ENCODE measurements around the gene ITPRIPL2.

ITPRIPL2 gene

DNA sequence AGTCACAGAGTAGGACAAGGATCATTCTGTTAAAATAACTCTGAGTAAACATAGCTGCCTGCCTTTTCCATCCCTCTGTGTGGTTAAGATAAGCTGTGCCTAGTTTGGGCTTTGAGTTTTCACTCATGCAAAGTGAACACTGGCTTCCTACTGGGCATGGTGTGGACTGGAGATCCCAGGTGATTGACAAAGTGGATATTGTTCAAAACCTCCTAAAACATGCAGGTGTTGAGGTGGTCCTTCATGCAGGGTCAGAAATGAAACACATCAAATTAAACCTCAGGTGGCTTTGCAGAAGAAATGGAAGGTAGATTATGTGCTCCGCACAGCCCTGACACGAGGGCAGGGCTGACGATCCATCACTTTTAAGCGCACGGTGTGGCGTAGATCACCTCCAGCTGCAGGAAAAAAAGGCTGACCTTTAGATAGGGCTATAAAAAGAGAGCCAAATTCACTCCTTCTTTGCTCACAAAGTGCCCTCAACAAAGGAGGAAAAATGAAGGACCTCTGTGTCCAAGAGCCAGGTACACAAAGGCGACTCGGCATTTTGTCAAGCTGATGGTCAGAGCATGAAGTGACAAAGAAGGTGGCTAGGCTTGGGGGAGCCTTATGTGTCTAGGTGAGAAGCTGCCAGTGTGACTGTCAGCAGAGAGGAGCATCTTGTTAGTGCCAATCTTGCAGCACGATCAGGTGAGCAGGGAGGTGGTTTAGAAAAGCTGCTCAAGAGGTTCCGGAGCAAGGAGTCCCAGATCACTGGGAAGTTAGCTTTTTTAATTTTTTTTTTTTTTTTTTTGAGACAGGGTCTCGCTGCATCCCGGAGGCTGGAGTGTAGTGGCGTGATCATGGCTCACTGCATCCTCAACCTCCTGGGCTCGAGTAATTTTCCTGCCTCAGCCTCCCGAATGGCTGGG is 19.9 kb upstream of the ITPRIPL2 start:
- no peak for DNase-seq (ENCODE audit: low spot score)

DNA sequence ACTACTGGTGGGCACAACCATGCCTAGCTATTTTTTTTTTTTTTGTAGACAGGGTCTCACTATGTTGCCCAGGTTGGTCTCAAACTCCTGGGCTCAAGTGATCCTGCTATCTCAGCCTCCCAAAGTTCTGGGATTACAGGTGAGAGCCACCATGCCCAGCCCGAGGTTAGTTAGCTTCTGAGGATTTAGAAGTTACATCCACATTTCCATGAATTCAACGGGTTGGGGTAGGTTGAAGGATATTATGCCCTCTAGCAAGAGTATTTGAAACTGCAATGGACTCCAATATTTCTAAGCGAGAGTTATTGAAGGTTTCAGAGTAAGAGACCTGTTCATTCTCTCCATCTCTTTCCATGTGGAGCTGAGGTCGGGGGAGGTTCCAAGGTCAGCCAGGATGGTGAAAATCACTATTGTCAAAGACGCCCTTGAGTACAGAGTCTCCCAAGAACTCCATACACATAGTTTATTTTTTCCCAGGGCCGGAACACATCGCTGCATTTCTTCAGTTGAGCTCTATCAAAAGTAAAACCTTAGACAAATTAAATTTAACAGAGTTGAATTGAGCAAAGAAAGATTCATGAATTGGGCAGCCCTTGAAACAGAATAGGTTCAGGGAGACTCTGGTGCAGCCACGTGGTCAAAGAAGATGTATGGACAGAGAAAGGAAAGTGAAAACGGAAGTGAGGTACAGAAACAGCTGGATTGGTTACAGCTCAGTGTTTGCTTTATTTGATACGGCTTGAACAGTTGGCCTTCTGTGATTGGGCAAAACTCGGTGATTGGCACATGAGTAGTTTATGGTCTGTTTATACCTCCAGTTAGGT is 19.0 kb upstream of the ITPRIPL2 start:
- DNase-seq (ENCODE audit: low spot score): no peak

GRCh38 chr16:19095654-19096053 is 18.1 kb upstream of the ITPRIPL2 start:
- DNase-seq (ENCODE audit: low spot score): no peak

DNA sequence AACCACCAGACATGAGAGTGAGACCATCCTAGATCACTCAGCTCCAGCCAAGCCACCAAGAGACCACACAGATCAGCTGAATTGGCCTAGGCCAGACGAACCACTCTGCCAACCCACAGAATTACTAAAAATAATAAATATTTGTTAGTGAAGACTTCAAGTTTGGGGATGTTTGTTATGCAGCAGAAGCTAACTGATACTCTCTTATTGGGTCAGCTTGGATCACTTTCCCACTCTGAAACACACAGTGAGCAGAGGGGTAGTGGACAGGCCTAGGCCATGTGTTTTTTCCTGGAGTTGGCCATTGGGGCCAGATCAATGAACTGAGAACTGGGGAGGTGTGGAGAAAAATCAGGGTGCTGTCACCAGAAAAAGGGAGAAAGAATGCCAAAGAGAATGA is 15.6 kb upstream of the ITPRIPL2 start:
- no peak for DNase-seq (ENCODE audit: low spot score)

GRCh38 chr16:19102187-19102872 is 11.4 kb upstream of the ITPRIPL2 start:
- DNase-seq (ENCODE audit: low spot score): no peak

GRCh38 chr16:19104607-19105006 is 9.2 kb upstream of the ITPRIPL2 start:
- DNase-seq (ENCODE audit: low spot score): no peak

DNA sequence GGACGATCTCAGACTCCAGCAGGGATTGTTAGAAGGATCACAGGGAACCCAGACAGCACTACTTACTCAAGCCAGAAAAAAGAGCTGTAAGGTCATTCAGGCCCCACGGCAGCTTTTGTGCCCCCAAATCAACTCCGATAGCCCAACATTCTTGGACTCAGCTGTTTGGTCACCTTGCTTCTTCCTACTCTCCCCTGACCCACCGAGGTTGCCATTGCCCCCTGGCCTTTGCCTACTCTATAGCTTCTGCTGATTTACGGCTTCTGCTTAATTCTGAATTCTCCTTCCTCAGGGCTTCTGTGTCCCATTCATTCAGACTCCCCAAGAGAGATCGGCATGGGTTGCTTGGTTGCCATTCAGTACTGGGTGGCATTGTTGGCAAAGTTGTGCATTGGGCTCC is 8.6 kb upstream of the ITPRIPL2 start:
- DNase-seq (ENCODE audit: low spot score): no peak

DNA sequence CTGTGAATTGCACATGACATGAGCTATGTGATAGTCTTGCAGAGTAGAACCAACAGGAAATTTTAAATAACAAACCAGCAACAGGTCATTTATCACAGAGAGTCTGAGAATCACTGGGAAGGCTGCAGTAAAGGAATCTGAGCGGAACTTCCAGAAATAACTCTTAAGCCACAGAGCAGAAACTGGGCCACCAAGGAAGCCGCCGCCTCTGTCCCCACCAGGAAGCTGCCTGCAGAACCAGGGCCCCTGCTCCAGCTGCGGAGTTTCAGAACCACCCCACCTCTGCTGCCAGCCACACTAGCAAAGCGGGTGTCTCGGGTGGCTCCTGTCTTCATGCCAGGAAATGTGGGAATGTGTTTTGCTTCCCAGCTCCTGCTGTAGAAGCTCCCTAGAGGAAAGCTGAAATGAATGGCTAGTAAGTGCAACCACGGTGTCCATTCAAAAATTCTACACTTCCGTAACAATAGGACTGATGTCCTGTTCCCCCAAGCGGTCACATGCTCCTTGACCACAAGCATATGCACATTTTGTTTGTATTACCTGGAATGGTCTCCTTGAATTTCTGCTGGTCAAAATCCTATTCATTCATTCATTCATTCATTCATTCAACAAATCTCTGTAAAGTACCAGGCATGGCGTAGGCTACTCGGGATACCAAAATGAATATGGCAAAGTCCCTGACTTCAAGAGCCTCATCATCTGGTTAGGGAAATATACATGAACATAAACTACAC is 7.7 kb upstream of the ITPRIPL2 start:
- no peak for DNase-seq (ENCODE audit: low spot score)

GRCh38 chr16:19106625-19107020 is 7.1 kb upstream of the ITPRIPL2 start:
- DNase-seq (ENCODE audit: low spot score): no peak

GRCh38 chr16:19108409-19109287 is 5.1 kb upstream of the ITPRIPL2 start:
- DNase-seq (ENCODE audit: low spot score): no peak

- DNase-seq (ENCODE audit: low spot score): no peak
Measured at GRCh38 chr16:19109288-19109664, 4.5 kb upstream of the ITPRIPL2 start.

- DNase-seq (ENCODE audit: low spot score): no peak
Measured at GRCh38 chr16:19110537-19111360, 3.0 kb upstream of the ITPRIPL2 start.

- DNase-seq (ENCODE audit: low spot score): no peak
Measured at GRCh38 chr16:19112099-19112407, 1.7 kb upstream of the ITPRIPL2 start.

GRCh38 chr16:19114359-19115147 is 789 bp downstream of the ITPRIPL2 start:
- DNase-seq (ENCODE audit: low spot score): peak; percentile 61

DNA sequence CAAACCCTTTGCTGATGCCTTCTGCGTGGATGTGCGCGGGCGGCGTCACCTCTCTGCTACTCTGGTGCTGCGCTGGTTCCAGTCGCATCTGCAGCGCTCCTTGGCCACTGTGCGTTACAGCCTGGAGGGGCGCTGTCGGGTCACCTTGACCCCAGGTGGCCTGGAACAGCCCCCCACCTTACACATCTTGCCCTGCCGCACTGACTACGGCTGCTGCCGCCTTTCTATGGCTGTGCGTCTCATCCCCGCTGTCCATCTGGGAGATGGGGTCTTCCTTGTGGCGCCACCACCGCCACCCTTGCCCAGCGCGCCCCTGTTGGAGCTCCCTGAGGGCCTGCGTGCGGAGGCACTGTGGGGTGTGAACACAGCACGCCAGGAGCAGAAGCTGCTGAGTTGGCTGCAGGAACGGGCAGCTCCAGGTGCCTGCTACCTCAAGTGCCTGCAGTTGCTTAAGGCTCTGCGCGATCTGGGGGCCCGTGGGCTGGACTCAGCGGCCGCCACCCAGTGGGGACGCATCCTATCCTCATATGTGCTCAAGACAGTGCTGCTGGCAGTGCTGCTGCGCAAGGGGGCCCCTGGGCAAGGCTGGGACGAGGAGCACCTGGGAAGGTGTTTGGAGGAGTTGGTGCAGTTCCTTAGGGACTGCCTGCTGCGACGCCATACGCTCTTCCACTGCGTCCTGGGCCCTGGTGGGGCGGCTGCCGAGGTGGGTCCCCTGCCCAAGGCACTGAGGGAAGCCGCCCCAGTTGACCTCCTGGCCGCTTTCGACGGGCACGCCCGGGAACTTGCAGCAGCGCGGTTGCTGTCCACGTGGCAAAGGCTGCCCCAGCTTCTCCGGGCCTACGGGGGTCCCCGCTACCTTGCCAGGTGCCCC is 1.6 kb downstream of the ITPRIPL2 start:
- peak; percentile 54 for DNase-seq (ENCODE audit: low spot score)

GRCh38 chr16:19116711-19117449 is 3.1 kb downstream of the ITPRIPL2 start:
- no peak for DNase-seq (ENCODE audit: low spot score)

GRCh38 chr16:19118938-19119431 is 5.2 kb downstream of the ITPRIPL2 start:
- DNase-seq (ENCODE audit: low spot score): peak; percentile 91

Data from hepatic stellate cell (primary cell).